AG04450 (cell line): ENCODE data around the gene NOTUM. TPM values are rescaled to one million over a fixed set of nuclear protein-coding genes. Genes with fewer than 3 reads are reported as not detected.

ENCODE experiments used
- CTCF ChIA-PET: fragments of 300-600, 350-600 bp; formaldehyde crosslinking; extraction: SDS; loops from one replicate; lab custom pipeline; 2022; ENCODE audit warnings: antibody characterized with exemption, inconsistent platforms; lab: Charles Lee
- POLR2A ChIA-PET: fragments of 350-600 bp; formaldehyde crosslinking; extraction: SDS; loops from one replicate; lab custom pipeline; 2021; ENCODE audit warnings: antibody characterized with exemption, inconsistent platforms; lab: Yijun Ruan, JAX
- DNase-seq: peaks from one replicate; pipeline ENCODE4 v3.0.0-alpha.2; 2011; ENCODE audit warnings: low read depth, low spot score
- H3K27ac ChIP-seq: one replicate; pipeline ENCODE4 v1.5.1; 2012; ENCODE audit warnings: low read depth, low read length, control low read depth
- H3K27me3 ChIP-seq: one replicate; pipeline ENCODE4 v1.6.0; 2012; ENCODE audit warnings: low read length; ENCODE audit not compliant: control insufficient read depth, insufficient read depth
- H3K4me3 ChIP-seq: 2 replicates; pipeline ENCODE4 v1.5.1; 2011; ENCODE audit warnings: mild to moderate bottlenecking, low read depth, low read length, control low read depth
- H3K9me3 ChIP-seq: 2 replicates; pipeline ENCODE4 v1.5.1; 2012; ENCODE audit warnings: low read length; ENCODE audit not compliant: control insufficient read depth, insufficient read depth
- CTCF ChIP-seq: IDR thresholded peaks from 2 replicates; pipeline ENCODE4 v1.5.1; 2011; ENCODE audit warnings: low read depth, low read length, control low read depth, inconsistent platforms
- polyA plus RNA-seq: library from polyadenylated mRNA; depleted of rRNA; stranded (reverse); fragments of >200 nt; gene quantifications from 2 replicates; pipeline ENCODE4 v1.2.3, GENCODE V29; 2011

Gene NOTUM
- polyA plus RNA-seq, 1 experiment: not detected

GRCh38 chr17:82004517-82005455 is 43.8 kb upstream of the NOTUM start:
- DNase-seq: no peak
- Histone ChIP-seq H3K4me3 (no peak overlapping the region), H3K27ac (peak overlapping the region; percentile 87), H3K27me3 (no peaks in the 10 kb centered on the region), H3K9me3 (no peaks in the 10 kb centered on the region; the same call in 1 of the 2 replicates)
- no peak for TF ChIP-seq CTCF
- ChIA-PET CTCF (interaction anchor here (0.9 kb wide), 1 partner anchor 17 kb away, joined by 3 read pairs; no protein-coding TSS in a partner anchor), POLR2A (no interaction called here)

- peak; percentile 84 for DNase-seq
- Histone ChIP-seq H3K27me3 (no peaks in the 10 kb centered on the region), H3K9me3 (no peaks in the 10 kb centered on the region; the same call in 1 of the 2 replicates), H3K27ac (peak overlapping the region; percentile 87), H3K4me3 (no peak overlapping the region)
- TF ChIP-seq CTCF: no peak
- POLR2A ChIA-PET: interaction anchor here (0.6 to 1.0 kb wide), 5 partner anchors 9 to 75 kb away, joined by 3 to 5 read pairs (median 4); no protein-coding TSS in a partner anchor
- CTCF ChIA-PET: interaction anchor here (0.9 kb wide), 1 partner anchor 18 kb away, joined by 3 read pairs; no protein-coding TSS in a partner anchor
These were observed 42.7 kb upstream of the NOTUM start for GRCh38 chr17:82003411-82004381.

DNA sequence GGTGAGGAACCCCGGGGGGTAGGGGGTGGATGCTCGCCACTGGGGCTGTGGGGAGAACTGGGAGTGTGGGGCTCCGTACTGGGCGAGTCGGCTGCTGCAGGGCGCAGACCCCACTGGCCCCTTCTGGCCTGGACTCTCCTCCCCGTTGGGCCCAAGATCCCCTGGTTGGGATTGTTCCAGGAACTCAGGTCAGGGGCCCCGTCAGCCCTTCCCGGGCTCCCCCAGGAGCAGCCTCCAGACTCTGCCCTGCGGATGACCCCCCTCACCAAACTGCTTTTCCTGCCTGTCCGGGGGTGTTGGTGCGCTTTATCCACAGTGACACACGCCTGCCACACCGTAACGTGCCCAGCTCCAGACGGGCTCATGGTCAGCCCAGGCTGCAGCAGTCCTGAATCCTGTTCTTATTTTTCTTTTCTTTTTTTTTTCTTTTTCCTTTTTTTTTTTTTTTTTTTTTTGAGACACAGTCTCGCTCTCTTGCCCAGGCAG is 40.6 kb upstream of the NOTUM start:
- Histone ChIP-seq H3K4me3 (no peak overlapping the region), H3K27ac (no peak overlapping the region), H3K9me3 (peaks cover 5% of the 10 kb centered on the region; the same call in 1 of the 2 replicates), H3K27me3 (no peaks in the 10 kb centered on the region)
- DNase-seq: no peak
- ChIA-PET CTCF (no interaction called here), POLR2A (no interaction called here)
- TF ChIP-seq CTCF: no peak

DNA sequence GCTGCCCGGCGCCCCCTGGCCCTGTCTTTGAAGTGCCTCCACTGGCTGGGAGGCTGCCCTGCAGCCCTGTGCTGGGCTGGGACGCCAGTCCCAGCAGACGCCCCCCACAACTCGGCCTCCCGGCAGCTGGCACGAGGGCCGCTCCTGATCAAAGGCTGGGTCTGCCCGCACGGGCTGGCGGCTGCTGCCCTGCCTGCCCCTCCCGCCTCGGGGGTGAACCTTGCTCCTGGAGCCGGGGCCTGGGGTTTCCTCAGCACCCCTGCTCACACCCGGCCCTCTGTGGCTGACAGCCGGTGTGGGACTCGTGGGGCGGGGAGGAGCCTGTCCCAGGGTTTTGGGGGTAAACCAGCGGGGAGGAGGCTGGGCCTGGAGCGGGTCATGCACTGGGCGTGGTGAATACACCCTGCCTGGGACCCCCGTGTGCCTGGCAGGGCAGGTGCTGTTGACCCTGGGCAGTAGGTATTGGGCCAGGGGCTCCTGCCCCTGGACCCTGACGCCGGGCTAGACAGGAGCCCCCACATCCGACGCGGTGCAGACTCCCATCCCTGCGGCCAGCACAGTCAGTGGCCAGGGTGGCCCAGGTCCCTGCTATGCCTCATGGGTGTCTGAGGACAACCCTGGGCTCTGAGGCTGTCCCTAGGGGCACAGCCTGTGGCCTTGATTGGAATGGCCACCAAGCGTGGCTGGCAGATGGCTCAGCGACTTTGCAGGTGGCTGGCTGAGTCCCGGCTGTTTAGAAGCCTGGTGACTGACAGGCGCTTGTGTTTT is 40.0 kb upstream of the NOTUM start:
- no peak for TF ChIP-seq CTCF
- ChIA-PET CTCF (no interaction called here), POLR2A (no interaction called here)
- peaks cover 7% of the 10 kb centered on the region; the same call in 1 of the 2 replicates for H3K9me3 ChIP-seq
- H3K4me3 ChIP-seq: no peak overlapping the region
- H3K27ac ChIP-seq: no peak overlapping the region
- no peaks in the 10 kb centered on the region for H3K27me3 ChIP-seq
- DNase-seq: no peak
